Retina (tissue), 1 donor: Measurements from ENCODE around the gene NCKAP5.

Experiments used
- DNase-seq: peaks from one replicate; pipeline ENCODE4 v3.0.0-alpha.2; 2016

The NCKAP5 gene

GRCh38 chr2:133568172-133568571, at the start of gene NCKAP5:
NCKAP5 (minus strand) TSS chr2:133568463; CDS start chr2:133517526, 50,937 bp downstream.
- peak; percentile 81 for DNase-seq

GRCh38 chr2:133609664-133610063, 41.4 kb upstream of the NCKAP5 start:
- DNase-seq, result no peak

DNA sequence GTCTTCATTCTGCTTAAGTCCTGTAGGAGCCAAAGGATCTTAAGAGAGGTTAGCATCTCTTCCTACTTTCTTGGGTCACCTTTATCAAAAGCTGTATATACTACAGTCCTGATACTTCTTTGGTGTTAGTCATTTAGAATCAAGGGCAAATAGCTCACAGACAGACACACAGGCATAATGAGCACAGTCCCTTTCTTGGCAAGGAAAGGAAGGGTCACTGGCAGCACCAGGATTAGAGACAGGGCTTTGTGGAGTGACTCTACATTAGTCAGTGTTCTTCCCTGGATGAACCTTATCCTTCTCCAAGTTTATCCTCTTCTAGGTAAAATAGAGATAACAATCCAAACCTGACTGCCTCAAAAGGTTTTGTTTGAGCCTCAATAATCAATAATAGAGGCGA, 40.0 kb upstream of the NCKAP5 start:
- DNase-seq, result no peak

GRCh38 chr2:133607679-133608078, 39.4 kb upstream of the NCKAP5 start:
- no peak for DNase-seq

GRCh38 chr2:133606616-133607015, 38.4 kb upstream of the NCKAP5 start:
- DNase-seq, result no peak

- DNase-seq, result no peak
These were observed 37.5 kb upstream of the NCKAP5 start for GRCh38 chr2:133605766-133606137.

DNA sequence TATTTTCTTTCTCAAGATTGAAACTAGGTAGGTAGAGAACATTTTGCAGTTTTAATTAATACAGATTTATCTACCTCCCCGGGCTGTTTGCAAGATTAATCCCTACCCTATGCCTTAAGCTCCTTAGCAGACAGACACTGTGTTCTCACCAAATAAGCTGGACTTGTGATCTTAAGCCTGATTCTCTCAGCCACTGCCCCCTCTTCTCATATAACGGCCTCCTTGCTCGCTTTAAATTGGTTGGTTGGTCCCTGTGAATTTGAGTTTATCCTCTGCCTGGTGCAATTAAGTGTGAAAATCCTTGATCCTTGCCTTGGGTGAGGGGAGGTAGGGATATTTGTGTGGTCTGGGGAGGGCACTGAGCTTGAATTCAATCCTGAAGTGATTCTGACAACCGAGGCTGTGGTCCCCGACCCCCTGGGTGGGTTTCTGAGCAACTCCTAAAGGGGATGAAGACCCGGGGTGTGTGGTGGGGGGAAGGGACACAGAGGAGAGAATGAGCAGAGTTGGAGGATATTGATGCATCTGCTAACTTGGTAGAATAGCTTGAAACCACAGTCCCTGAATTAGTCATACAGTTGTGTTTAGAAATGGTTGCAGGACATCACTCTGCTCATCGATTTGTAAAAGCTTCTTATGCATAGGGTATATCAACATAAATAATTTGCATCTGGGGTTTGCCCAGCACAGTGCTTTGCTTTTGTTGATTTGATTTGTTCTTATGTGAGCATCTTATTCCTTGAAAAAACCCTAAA, 36.9 kb upstream of the NCKAP5 start:
- DNase-seq, result peak; percentile 66

DNA sequence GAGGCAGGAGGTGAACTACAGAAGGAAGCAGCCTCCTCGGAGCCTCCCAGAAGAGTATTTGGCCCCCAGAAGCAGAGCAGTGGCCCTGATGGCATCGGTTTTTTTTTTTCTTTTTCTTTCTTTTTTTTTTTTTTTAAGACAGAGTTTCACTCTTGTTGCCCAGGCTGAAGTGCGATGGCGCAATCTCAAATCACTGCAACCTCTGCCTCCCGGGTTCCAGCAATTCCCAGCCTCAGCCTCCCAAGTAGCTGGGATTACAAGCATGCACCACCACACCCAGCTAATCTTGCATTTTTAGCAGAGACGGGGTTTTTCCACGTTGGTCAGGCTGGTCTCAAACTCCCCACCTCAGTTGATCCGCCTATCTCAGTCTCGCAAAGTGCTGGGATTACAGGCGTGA, 34.8 kb upstream of the NCKAP5 start:
- DNase-seq, result no peak

DNA sequence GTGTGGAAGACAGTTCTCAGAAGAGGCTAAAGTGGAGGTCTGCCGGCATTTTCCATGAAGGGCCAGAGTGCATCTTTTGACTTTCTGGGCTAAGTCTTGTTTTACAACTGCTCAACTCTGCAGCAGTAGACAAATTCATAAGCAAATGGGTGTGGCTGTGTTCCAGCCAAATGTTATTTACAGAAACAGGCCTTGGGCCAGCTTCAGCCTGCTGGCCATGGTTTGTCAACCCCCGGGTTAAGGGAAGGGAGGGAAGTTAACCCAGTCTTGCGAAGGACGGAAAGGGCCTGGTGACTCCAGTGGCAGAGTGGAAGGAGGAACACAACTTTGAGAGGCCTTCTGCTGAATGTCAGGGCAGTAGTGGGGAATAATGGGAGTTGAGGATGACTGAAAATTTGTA, 34.3 kb upstream of the NCKAP5 start:
- DNase-seq, result no peak

DNA sequence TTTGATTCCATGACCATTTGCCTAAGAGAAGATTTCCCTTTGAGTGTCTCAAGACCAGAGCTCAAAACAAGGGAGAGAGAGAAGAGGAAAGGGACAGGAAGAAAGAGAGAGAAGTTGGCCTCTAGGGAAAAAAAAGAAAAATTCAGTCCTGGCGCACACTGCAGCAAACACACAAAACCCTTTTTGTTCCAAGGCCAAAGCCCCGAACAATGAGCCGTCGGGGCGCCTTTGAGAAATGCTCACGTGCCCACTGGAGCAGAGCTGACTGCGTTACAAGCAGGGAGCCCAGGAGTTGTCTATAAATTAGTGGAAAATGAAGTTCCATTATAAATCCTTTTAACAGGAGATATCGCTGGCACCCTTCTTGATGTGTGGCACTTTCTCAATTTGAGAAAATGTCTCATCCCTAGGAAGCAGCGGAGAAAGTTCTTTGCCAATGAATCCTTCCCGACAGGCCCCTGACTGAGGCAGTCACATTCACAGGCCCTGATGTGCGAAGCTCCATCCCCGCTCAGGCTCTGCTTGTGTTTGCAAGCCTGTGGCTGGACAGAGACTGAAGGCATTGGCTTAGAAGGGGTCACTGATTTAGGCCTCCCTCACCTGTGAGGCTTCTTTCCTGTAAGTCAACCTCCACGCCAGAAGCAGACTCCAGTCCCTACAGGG, 32.1 kb upstream of the NCKAP5 start:
- peak; percentile 77 for DNase-seq

GRCh38 chr2:133599811-133600210, 31.5 kb upstream of the NCKAP5 start:
- DNase-seq, result peak; percentile 34

DNA sequence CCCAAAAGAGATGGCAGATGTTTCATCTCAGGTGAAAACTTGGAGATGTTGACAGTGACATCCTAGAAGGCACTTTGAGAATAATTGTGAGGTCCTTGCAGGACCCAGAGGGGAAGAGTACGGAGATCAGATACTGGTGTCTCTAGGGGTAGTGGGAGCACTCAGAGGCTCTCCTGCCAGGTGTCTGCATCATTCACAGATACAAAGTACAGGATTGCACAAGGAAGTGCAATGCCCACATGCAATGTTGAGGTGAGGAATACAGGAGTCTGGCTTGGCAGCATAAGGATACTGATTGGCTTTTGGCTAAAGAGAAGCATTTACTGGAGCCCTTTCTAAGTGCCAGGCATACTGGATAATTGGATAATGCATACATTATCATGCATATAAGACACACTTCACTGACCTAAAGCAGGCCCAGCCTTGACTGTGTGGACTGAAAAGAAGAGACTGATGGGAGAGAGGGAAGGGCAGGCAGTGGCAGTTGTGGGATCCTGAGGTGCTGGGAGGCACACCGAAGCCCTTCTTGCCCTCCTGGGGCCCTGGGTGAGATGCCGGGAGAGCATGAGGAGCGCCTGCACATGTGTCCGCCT, 31.0 kb upstream of the NCKAP5 start:
- no peak for DNase-seq

DNA sequence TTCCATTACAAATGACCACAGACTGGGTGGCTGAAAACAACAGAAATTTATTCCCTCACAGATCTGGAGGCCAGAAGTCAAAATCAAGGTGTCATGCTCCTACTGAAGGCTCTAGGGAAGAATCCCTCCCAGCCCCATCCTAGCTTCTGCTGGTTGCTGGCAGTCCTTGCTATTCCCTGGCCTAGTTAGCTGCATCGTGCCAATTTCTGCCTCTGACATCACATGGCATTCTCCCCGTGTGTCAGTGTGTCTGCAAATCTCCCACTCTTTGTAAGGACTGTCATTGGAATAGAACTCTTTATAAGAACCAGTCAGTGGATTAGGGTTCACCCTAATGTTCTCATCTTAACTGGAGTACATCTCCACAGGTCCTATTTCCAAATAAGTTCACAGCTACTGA, 30.5 kb upstream of the NCKAP5 start:
- DNase-seq, result no peak

- DNase-seq, result no peak
These were observed 28.6 kb upstream of the NCKAP5 start for GRCh38 chr2:133596701-133597393.

DNA sequence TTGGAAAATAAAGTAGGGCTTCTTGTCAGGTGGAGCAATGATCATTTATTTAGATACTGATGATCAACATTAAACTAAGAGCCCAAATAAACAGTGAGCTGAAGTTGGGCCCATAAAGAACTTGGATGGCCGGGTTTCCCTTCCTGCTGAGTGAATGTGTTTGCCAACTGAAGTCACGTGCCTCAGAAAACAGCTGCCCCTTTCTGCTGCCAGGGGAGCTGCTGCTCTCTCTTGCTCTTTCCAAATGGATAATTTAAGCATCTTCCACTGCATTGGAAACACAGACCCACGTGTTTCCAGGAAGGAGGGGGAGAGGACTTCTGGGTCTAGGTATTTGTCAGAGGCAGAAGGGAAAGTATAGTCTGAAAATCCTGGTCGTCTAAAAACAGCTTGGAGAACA, 22.9 kb upstream of the NCKAP5 start:
- peak; percentile 56 for DNase-seq

DNA sequence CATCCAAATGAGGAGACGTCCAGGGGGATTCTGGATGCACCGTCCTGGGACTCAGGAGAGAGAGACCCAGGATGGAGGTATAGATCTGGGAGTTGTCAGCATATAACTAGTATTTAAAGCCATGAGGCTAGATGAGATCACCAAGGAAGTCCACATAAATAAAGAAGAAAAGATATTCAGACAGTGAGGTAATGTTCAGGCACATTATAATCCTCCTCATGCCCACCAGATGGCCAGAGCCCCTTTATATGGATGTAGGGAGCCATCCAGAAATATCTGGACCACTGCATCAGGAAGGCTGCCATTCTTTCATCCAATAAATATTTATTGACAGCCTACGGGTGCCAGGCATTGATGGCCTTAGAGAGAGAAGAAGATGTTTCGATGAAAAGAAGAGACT, 21.2 kb upstream of the NCKAP5 start:
- DNase-seq, result no peak

DNA sequence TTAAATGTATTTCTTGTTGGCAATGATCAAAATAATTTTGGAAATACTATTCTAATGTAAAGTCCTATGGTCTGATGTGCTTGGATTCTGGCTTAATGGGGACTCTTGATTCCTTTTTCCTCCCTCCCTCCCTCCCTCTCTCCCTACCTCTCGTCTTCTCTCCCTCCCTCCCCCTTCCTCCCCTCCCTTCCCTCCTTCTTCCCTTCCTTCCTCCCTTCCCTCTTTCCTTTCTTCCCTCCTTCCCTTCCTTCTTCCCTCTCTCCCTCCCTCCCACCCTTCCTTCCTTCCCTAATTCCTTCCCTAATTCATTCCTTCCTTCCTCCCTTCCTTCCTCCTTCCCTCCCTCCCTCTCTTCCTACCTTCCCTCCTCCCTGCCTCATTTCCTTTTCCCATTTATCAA, 19.9 kb upstream of the NCKAP5 start:
- no peak for DNase-seq

DNA sequence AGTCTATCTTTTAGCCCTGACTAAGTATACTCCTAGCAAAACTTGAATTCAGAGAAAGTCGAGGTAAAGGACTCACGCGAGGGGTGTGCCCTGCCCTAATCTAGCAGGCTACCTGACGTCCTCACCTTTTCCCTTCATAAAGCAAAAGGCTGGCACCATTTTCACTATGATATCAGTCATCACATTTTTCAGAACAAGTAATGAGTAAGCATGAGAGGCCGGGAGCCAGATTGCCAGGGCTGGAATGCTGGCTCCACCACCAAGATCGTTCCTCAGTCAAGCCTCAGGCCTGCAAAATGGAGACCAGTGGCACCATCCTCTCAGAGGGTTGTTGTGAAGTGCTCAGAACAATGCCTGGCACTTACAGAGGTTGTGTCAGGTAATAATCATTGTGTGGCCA, 18.7 kb upstream of the NCKAP5 start:
- DNase-seq, result no peak

DNA sequence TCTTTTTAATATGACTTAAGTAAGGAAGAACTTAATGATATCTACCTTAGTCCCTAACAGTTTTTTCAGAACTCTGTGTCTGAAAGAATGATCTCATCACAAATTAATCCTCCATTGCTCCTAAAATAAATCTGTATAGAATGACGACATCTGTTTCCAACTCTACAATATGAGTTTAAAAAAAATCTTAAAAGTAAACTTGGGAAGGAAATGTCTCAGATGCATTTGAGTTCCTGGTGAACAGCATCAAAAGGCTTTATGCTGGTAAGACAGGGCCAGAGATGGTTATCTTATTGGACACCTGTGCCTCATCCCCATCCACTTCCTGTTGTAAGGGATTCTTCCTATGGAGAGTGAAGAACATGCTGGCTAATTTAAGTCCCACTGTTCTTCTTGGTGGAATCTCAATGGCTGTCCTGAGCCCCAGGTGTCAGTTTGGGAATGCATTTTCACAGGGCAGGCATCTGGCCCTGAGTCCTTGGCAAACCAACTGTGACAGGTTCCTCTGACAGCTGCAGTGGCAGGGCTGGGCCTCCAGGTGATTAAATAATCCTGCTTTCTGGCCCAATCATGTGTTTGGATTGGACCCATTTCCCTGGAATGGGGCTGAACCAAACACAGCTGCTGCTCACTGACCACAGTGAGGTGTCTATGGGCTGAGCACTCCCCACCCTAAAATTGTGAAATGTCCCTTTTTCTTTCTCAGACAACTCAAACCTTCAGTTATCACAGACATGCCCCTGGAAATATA, 12.9 kb upstream of the NCKAP5 start:
- DNase-seq, result no peak

GRCh38 chr2:133579274-133579673, 11.0 kb upstream of the NCKAP5 start:
- no peak for DNase-seq

DNA sequence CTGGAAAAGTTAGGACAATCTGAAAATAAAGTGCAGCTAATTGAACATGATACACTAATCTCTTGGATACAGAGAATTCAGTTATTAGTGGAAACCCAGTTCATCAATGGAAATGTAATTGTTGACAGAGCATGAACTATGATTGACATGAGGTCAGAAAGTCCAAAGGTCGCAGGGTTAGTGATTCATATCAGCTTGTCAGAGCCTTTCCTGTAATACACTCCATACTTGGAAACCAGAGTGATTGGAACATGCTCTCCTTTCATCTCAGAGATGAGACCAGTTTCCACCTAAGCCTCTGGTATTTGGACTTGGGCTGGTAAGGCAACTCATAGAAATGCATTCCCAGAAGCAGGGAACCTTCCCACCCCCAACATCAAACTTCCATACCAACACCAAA, 8.5 kb upstream of the NCKAP5 start:
- no peak for DNase-seq

DNA sequence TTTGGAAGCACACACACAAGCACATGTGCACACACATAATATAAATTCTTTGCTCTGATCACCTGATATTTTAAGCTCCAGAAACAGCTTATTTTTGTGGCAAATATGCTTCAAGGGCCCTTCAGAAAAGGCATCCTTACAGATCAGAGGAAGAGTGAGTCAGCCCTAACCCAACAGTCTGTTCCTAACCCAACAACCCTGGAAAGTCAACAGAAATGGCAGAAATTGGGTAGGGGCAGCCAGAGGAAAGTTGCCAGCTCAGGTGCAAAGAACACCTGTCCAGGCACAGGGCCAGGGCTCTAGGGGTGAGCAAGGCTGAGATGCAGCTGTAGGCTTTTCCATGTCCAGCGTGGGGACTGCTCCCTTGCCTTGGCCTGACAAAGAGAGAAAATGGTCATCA, 6.4 kb upstream of the NCKAP5 start:
- DNase-seq, result no peak

DNA sequence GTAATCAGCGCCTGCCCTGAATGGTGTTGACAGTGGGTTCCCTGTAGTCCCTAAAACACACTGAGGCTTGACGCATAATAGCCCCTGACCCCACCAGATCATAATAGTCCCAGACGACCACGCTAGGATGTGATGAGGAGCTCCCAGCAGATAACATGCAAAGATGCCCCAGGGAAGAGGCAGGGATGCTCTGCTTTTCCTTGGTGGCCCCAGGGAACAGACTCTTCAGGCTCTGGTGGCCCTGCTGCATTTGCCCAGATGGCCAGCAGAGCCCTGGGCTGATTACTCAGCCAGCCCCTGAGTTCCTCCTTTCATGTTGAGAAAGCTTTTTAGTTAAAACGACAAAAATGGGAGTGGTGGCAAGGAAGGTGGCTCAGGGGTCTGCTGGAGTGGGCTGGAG, 5.9 kb upstream of the NCKAP5 start:
- no peak for DNase-seq
